SU-DHL-6 (cell line): ENCODE measurements around the gene RAB31.

ENCODE experiments used
- H2AFZ ChIP-seq: fragments of 200-600 bp; sonication (generic); 2 replicates; pipeline ENCODE4 v1.6.1; 2014; ENCODE audit warnings: low read depth, mild to moderate bottlenecking, moderate library complexity, mixed read lengths, antibody characterized with exemption, low read length; ENCODE audit not compliant: severe bottlenecking
- H3F3A ChIP-seq: fragments of 200-600 bp; shearing (Covaris generic); 2 replicates; pipeline ENCODE4 v1.6.0; 2016; ENCODE audit warnings: antibody characterized with exemption, mild to moderate bottlenecking; ENCODE audit not compliant: insufficient read depth
- H3K27ac ChIP-seq: fragments of 200-600 bp; sonication (generic); 2 replicates; pipeline ENCODE4 v1.5.1; 2016; ENCODE audit warnings: low read depth, mild to moderate bottlenecking, low read length, moderate library complexity, mixed read lengths
- H3K27me3 ChIP-seq: fragments of 200-600 bp; sonication (generic), shearing (Covaris generic); 2 replicates; pipeline ENCODE4 v1.6.0; 2014; ENCODE audit warnings: mild to moderate bottlenecking, low read length
- H3K36me3 ChIP-seq: fragments of 200-600 bp; sonication (generic); 2 replicates; pipeline ENCODE4 v1.6.1; 2014; ENCODE audit warnings: mild to moderate bottlenecking, low read length, mixed read lengths
- H3K4me2 ChIP-seq: fragments of 300-600, 200-600 bp; shearing (Covaris generic), sonication (generic); 2 replicates; pipeline ENCODE4 v1.6.0; 2014; ENCODE audit warnings: low read length, low read depth, mild to moderate bottlenecking; ENCODE audit not compliant: poor library complexity, severe bottlenecking
- H3K4me3 ChIP-seq: fragments of 200-600 bp; sonication (generic); 2 replicates; pipeline ENCODE4 v1.5.1; 2014; ENCODE audit warnings: antibody characterized with exemption, low read length, mild to moderate bottlenecking, mixed read lengths; ENCODE audit not compliant: insufficient read depth, poor library complexity, severe bottlenecking
- H3K79me2 ChIP-seq: fragments of 200-600 bp; sonication (generic); 2 replicates; pipeline ENCODE4 v1.6.1; 2014; ENCODE audit warnings: mild to moderate bottlenecking, low read length, moderate library complexity; ENCODE audit not compliant: insufficient read depth
- H3K9ac ChIP-seq: fragments of 200-600 bp; sonication (generic); 2 replicates; pipeline ENCODE4 v1.7.0; 2014; ENCODE audit warnings: mild to moderate bottlenecking, low read length
- H3K9me2 ChIP-seq: fragments of 200-600 bp; sonication (generic); replicated peaks from 2 replicates; pipeline ENCODE4 v1.6.1; 2014; ENCODE audit warnings: low read length; ENCODE audit not compliant: insufficient read depth
- H3K9me3 ChIP-seq: fragments of 200-600 bp; sonication (generic); 2 replicates; pipeline ENCODE4 v1.6.1; 2014; ENCODE audit warnings: low read length, mixed read lengths; ENCODE audit not compliant: insufficient read depth
- H4K20me1 ChIP-seq: fragments of 200-600 bp; sonication (generic); 2 replicates; pipeline ENCODE4 v1.6.1; 2014; ENCODE audit warnings: low read depth, mild to moderate bottlenecking, antibody characterized with exemption, low read length, moderate library complexity, mixed read lengths
- CTCF ChIP-seq: fragments of 200-600 bp; sonication (generic); IDR thresholded peaks from one replicate; pipeline ENCODE4 v1.5.1; 2017; ENCODE audit warnings: antibody characterized with exemption, mild to moderate bottlenecking, low read length, moderate library complexity; ENCODE audit not compliant: insufficient read depth, poor library complexity, severe bottlenecking
- EZH2phosphoT487 ChIP-seq: fragments of 200-600 bp; sonication (generic), shearing (Covaris generic); conservative IDR thresholded peaks from 2 replicates; pipeline ENCODE4 v1.6.1; 2018; ENCODE audit warnings: mild to moderate bottlenecking, antibody characterized with exemption, low read length, moderate library complexity, mixed read lengths

Gene RAB31

GRCh38 chr18:9849407-9850283 lies 141.5 kb downstream of the RAB31 start:
- Histone ChIP-seq H3K27ac (no peak overlapping the region), H3K79me2 (no peaks in the 10 kb centered on the region), H3K4me3 (no peak overlapping the region), H3K27me3 (no peaks in the 10 kb centered on the region), H3K9me2 (no peaks in the 10 kb centered on the region), H2AFZ (no peak overlapping the region), H3F3A (no peaks in the 10 kb centered on the region), H3K9ac (no peak overlapping the region), H3K36me3 (no peaks in the 10 kb centered on the region), H3K9me3 (no peaks in the 10 kb centered on the region), H4K20me1 (no peaks in the 10 kb centered on the region), H3K4me2 (no peak overlapping the region)
- no peak for TF ChIP-seq CTCF
- TF ChIP-seq EZH2phosphoT487, result no peak

- H4K20me1 ChIP-seq, result no peaks in the 10 kb centered on the region
- H3K4me2 ChIP-seq, result no peak overlapping the region
Observed at GRCh38 chr18:9850309-9850708, 142.2 kb downstream of the RAB31 start.

GRCh38 chr18:9851511-9851910 lies 143.4 kb downstream of the RAB31 start:
- Histone ChIP-seq H3K79me2 (no peaks in the 10 kb centered on the region), H3K4me3 (no peak overlapping the region), H3K9me3 (no peaks in the 10 kb centered on the region), H3F3A (no peaks in the 10 kb centered on the region), H4K20me1 (no peaks in the 10 kb centered on the region), H3K36me3 (no peaks in the 10 kb centered on the region), H2AFZ (no peak overlapping the region), H3K9me2 (no peaks in the 10 kb centered on the region), H3K27ac (no peak overlapping the region), H3K4me2 (no peak overlapping the region), H3K27me3 (no peaks in the 10 kb centered on the region), H3K9ac (no peak overlapping the region)
- TF ChIP-seq EZH2phosphoT487 (no peak), CTCF (no peak)

More at GRCh38 chr18:9850309-9850708, 142.2 kb downstream of the RAB31 start:
- Histone ChIP-seq H3K36me3 (no peaks in the 10 kb centered on the region), H3K4me3 (no peak overlapping the region), H3K79me2 (no peaks in the 10 kb centered on the region), H3K9me3 (no peaks in the 10 kb centered on the region), H3K9ac (no peak overlapping the region), H3K27ac (no peak overlapping the region), H2AFZ (no peak overlapping the region), H3K9me2 (no peaks in the 10 kb centered on the region), H3K27me3 (no peaks in the 10 kb centered on the region), H3F3A (no peaks in the 10 kb centered on the region)
- no peak for TF ChIP-seq EZH2phosphoT487
- TF ChIP-seq CTCF, result no peak
